ENCODE results near the gene TLCD3A. TPM values are rescaled to one million over a fixed set of nuclear protein-coding genes. Genes with fewer than 3 reads are reported as not detected.
"Not testable (repeated sequence)": the region's sequence is repeated elsewhere in the genome, so short reads cannot be mapped to it uniquely, and the experiment has no call there.

The TLCD3A gene
- total RNA-seq, 1 experiment from 2014 or later = 31.6 TPM

DNA sequence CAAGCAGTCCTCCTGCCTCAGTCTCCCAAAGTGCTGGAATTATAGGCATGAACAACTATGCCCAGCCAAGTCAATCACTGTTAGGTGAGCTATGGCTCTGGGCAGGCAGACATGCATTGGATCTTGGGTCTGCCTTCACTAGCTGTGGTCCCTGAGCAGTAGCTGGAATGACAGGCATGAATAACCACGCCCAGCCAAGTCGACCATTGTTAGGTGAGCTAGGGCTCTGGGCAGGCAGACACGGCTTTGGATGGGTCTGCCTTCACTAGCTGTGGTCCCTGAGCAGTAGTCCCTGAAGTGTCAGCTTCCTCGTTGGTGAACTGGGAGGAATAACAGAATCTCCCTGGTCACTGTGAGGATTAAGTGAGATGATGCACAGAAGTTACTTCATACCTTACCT lies 56.2 kb downstream of the TLCD3A start:
- POLR2A ChIA-PET = no interaction called here

GRCh38 chr17:789160-789840 lies 56.9 kb downstream of the TLCD3A start:
- DNase-seq (ENCODE audit: unreplicated experiment) = no peak
- Mint-ChIP-seq H3K36me3 (ENCODE audit: insufficient read depth, unreplicated experiment) (peaks cover 53% of the 10 kb centered on the region), H3K4me3 (ENCODE audit: unreplicated experiment) (no peak overlapping the region), H3K9me3 (ENCODE audit: unreplicated experiment) (no peaks in the 10 kb centered on the region), H3K27me3 (ENCODE audit: insufficient read depth, unreplicated experiment) (no peaks in the 10 kb centered on the region), H3K27ac (ENCODE audit: low read depth, unreplicated experiment) (no peak overlapping the region), H3K4me1 (ENCODE audit: insufficient read depth, unreplicated experiment) (no peaks in the 10 kb centered on the region)
- ChIA-PET CTCF (no interaction called here), POLR2A (no interaction called here)
- TF ChIP-seq, protein P1, sequence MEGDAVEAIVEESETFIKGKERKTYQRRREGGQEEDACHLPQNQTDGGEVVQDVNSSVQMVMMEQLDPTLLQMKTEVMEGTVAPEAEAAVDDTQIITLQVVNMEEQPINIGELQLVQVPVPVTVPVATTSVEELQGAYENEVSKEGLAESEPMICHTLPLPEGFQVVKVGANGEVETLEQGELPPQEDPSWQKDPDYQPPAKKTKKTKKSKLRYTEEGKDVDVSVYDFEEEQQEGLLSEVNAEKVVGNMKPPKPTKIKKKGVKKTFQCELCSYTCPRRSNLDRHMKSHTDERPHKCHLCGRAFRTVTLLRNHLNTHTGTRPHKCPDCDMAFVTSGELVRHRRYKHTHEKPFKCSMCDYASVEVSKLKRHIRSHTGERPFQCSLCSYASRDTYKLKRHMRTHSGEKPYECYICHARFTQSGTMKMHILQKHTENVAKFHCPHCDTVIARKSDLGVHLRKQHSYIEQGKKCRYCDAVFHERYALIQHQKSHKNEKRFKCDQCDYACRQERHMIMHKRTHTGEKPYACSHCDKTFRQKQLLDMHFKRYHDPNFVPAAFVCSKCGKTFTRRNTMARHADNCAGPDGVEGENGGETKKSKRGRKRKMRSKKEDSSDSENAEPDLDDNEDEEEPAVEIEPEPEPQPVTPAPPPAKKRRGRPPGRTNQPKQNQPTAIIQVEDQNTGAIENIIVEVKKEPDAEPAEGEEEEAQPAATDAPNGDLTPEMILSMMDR (IDR thresholded peaks at IDR 0.05; ENCODE audit: unreplicated experiment) = no peak
- BruUV-seq (replicated peaks) = no TSS peak
- intact Hi-C loops (cut with micrococcal nuclease) = no loop called here

More for the DNA sequence above, 56.2 kb downstream of the TLCD3A start:
- Mint-ChIP-seq H3K27me3 (ENCODE audit: insufficient read depth, unreplicated experiment) (no peaks in the 10 kb centered on the region), H3K4me3 (ENCODE audit: unreplicated experiment) (no peak overlapping the region), H3K4me1 (ENCODE audit: insufficient read depth, unreplicated experiment) (peaks cover 5% of the 10 kb centered on the region), H3K27ac (ENCODE audit: low read depth, unreplicated experiment) (no peak overlapping the region), H3K9me3 (ENCODE audit: unreplicated experiment) (no peaks in the 10 kb centered on the region), H3K36me3 (ENCODE audit: insufficient read depth, unreplicated experiment) (peaks cover 56% of the 10 kb centered on the region)
- CTCF ChIA-PET = no interaction called here
- TF ChIP-seq, protein P1 (IDR thresholded peaks at IDR 0.05; ENCODE audit: unreplicated experiment) = no peak
- no peak for DNase-seq (ENCODE audit: unreplicated experiment)
- BruUV-seq (replicated peaks) = no TSS peak
- intact Hi-C loops (cut with micrococcal nuclease) = no loop called here

DNA sequence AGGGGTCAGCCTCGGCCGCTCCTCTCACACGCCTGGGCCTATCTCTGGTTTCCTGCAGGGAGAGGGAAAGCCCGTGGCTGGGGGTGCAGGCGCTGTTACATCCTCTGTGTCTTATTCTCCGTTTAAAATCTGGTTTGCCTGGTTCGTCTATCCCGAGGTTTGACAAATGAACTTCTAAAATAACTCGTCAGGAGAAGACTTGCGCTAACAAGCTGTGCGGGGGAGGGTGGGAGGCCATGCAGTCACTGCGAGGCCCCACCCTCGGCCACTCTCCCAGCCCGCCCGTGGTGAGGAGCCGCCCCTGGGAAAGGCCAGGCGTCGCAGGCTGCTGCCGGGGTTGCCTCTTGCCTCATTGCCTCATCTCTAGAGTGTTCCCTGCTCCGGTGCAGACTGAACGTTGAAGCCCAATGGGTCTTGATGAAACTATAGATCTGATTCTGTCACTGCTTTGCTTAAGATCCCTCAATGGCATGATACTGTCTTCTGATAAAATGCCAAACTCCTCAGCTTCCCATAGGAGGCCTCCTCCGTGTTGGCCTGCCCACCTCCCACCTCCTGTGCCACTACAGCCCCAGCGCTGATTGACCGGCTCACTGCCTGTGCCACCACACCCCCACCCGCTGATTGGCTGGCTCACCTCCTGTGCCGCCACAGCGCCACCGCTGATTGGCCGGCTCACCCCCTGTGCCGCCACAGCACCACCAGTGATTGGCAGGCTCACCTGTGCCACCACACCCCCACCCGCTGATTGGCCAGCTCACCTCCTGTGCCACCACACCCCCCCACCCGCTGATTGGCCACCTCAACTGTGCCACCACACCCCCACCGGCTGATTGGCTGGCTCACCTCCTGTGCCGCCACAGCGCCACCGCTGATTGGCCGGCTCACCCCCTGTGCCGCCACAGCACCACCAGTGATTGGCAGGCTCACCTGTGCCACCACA lies 57.8 kb downstream of the TLCD3A start:
- H3K4me1 Mint-ChIP-seq (ENCODE audit: insufficient read depth, unreplicated experiment); H3K9me3 Mint-ChIP-seq (ENCODE audit: unreplicated experiment); BruUV-seq (replicated peaks); H3K27me3 Mint-ChIP-seq (ENCODE audit: insufficient read depth, unreplicated experiment); DNase-seq (ENCODE audit: unreplicated experiment); H3K27ac Mint-ChIP-seq (ENCODE audit: low read depth, unreplicated experiment); CTCF ChIA-PET; H3K4me3 Mint-ChIP-seq (ENCODE audit: unreplicated experiment); intact Hi-C loops (cut with micrococcal nuclease): not testable (repeated sequence)
- H3K36me3 Mint-ChIP-seq (ENCODE audit: insufficient read depth, unreplicated experiment) = peaks cover 48% of the 10 kb centered on the region
- POLR2A ChIA-PET = interaction anchor here (0.7 to 2.1 kb wide), 2 partner anchors 8 to 32 kb away, joined by 3 to 12 read pairs; partner anchors contain the start of genes GLOD4 and MRM3

DNA sequence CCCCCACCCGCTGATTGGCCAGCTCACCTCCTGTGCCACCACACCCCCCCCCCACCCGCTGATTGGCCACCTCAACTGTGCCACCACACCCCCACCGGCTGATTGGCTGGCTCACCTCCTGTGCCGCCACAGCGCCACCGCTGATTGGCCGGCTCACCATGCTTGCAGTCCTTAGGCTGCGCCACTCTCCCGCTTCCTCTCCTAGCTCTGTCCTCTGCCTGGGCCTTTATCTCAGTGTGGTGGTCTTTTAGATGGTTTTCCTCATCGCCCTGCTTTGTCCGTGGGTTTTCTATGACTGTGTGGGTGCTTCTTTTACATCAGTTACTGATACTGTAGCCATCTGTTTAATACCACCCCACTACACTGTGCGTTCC lies 58.5 kb downstream of the TLCD3A start:
- peaks cover 48% of the 10 kb centered on the region for H3K36me3 Mint-ChIP-seq (ENCODE audit: insufficient read depth, unreplicated experiment)
- POLR2A ChIA-PET = interaction anchor here (0.7 to 2.1 kb wide), 2 partner anchors 9 to 33 kb away, joined by 3 to 12 read pairs; partner anchors contain the start of genes GLOD4 and MRM3
- not testable (repeated sequence) for DNase-seq (ENCODE audit: unreplicated experiment)

DNA sequence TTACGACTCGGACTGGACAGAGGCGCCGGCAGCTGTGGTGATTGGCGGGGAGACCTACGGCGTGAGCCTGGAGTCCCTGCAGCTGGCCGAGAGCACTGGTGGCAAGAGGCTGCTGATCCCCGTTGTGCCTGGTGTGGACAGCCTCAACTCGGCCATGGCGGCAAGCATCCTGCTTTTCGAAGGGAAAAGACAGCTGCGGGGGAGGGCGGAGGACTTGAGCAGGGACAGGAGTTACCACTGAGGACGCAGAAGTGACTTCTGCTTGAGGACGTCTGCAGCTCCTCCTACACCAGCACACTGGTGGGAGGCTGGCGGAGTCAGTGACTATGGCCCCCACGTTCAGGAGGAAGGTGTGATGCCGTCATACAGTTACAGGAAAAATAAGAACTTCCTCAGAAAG lies 59.4 kb downstream of the TLCD3A start:
- TSS peak; percentile 54 for BruUV-seq (replicated peaks)
- H3K27ac Mint-ChIP-seq (ENCODE audit: low read depth, unreplicated experiment) = no peak overlapping the region

More for the DNA sequence above, 58.5 kb downstream of the TLCD3A start:
- H3K4me1 Mint-ChIP-seq (ENCODE audit: insufficient read depth, unreplicated experiment); H3K27ac Mint-ChIP-seq (ENCODE audit: low read depth, unreplicated experiment); H3K27me3 Mint-ChIP-seq (ENCODE audit: insufficient read depth, unreplicated experiment); BruUV-seq (replicated peaks); H3K9me3 Mint-ChIP-seq (ENCODE audit: unreplicated experiment); intact Hi-C loops (cut with micrococcal nuclease); CTCF ChIA-PET; H3K4me3 Mint-ChIP-seq (ENCODE audit: unreplicated experiment): not testable (repeated sequence)

More for the DNA sequence above, 59.4 kb downstream of the TLCD3A start:
- ChIA-PET CTCF (interaction anchor here (0.7 to 1.5 kb wide), 3 partner anchors 92 to 208 kb away, joined by 3 to 8 read pairs (median 3); partner anchors contain the start of gene TIMM22), POLR2A (interaction anchor here (0.9 to 2.1 kb wide), 3 partner anchors 10 to 189 kb away, joined by 3 to 12 read pairs (median 4); partner anchors contain the start of genes GLOD4 and MRM3)
- TF ChIP-seq, protein P1 (IDR thresholded peaks at IDR 0.05; ENCODE audit: unreplicated experiment) = no peak
- intact Hi-C loops (cut with micrococcal nuclease) = no loop called here
- H3K4me3 Mint-ChIP-seq (ENCODE audit: unreplicated experiment) = no peak overlapping the region
- H3K36me3 Mint-ChIP-seq (ENCODE audit: insufficient read depth, unreplicated experiment) = peaks cover 42% of the 10 kb centered on the region
- H3K4me1 Mint-ChIP-seq (ENCODE audit: insufficient read depth, unreplicated experiment) = peaks cover 6% of the 10 kb centered on the region
- no peak for DNase-seq (ENCODE audit: unreplicated experiment)
- no peaks in the 10 kb centered on the region for H3K9me3 Mint-ChIP-seq (ENCODE audit: unreplicated experiment)
- no peaks in the 10 kb centered on the region for H3K27me3 Mint-ChIP-seq (ENCODE audit: insufficient read depth, unreplicated experiment)

Data from MCF 10A (cell line).